Measurements from ENCODE around the gene SFI1. TPM values are rescaled to one million over a fixed set of nuclear protein-coding genes. Genes with fewer than 3 reads are reported as not detected.

The SFI1 gene
- total RNA-seq, 1 donor from 2014 or later = 8.8 TPM

DNA sequence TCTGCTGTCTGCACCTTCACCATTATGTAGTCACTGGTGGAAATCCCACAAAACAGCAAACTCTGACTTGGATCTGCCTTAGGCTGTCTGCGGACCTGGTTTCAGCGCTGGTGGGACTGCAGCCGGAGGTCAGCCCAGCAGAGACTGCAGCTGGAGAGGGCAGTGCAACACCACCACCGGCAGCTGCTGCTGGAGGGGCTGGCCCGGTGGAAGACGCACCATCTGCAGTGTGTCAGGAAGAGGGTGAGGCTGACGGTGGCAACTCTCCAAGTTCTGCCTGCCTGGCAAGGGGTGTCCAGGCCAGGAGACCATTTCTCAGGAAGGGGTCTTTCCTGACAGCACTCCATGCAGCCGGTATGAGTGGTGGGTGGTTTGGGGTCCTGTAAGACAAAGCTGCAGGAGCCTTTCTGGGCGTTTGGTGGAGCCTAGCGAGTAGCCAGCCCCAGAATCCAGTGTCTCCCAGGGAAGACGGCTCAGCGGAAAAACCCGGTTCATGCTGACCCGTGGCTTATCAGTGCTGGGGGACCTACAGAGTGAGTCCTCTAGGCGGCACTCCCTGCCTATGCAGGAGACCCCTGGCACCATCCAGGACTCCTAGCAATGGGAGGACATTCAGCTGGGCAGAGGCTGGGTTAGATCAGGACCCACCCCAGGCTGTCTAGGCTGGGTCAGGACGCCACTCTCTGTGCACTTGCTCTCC lies 114.9 kb downstream of the SFI1 start:
- DNase-seq = peak; percentile 59
- intact Hi-C loops (cut with micrococcal nuclease) = no loop called here
- peak; percentile 72 for ATAC-seq

DNA sequence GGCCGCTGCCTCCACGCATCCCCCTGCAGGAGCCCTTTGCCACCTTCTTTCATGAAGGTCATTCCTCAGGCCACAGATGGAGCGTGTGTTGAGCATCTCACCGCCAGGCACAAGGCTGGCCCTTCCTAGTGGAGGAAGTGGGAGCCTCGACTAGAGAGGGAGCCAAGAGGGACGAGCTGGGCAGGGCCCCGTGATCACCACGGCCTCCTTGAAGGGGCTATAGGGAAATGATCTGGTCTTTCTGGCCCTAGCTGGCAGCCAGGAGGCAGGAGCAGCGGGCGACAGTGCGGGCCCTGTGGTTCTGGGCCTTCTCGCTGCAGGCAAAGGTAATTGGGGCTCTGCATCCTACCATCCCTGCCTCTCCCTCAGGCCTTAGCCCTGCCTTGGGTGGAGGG lies 116.6 kb downstream of the SFI1 start:
- intact Hi-C loops (cut with micrococcal nuclease) = no loop called here
- DNase-seq (no peak), ATAC-seq (no peak)

DNA sequence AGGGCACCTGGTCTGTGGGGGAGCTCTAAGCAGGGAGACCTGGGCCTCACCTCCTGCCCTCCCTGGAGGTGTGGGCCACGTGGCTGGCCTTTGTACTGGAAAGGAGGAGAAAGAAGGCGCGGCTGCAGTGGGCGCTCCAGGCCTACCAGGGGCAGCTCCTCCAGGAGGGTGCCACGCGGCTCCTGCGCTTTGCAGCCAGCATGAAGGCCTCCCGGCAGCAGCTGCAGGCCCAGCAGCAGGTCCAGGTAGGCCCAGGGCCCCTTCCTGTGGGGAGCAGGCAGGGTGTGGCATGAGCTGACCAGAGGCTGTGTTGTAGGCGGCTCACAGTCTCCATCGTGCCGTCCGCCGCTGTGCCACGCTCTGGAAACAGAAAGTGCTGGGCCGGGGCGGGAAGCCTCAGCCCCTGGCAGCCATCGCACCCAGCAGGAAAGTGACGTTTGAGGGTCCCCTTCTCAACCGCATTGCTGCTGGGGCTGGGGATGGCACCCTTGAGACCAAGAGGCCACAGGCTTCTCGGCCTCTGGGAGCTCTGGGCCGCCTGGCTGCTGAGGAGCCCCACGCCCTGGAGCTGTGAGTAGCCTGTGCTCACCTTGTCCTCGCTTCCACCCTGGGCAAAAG lies 117.1 kb downstream of the SFI1 start:
- ATAC-seq (no peak), DNase-seq (no peak)
- intact Hi-C loops (cut with micrococcal nuclease) = no loop called here

DNA sequence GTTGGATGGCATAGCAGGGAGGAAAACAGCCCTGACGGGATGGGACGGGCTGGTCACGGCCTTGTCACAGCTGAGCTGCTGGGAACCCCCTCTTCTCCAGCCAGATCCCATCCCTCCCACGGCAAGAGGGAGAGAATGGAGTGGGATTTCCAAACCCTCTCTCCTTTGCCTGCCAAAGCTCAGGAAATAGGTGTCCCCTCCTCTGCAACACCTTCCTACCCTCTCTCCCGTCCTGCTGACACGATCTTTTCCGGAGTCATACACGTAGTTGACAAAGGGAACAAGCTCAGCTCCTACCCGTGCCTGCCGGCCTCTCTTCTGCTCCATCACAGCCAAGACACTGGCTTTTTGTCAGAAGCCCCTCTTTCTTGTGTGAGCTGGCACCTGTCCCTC lies 117.6 kb downstream of the SFI1 start:
- ATAC-seq = no peak
- no peak for DNase-seq
- intact Hi-C loops (cut with micrococcal nuclease) = no loop called here

DNA sequence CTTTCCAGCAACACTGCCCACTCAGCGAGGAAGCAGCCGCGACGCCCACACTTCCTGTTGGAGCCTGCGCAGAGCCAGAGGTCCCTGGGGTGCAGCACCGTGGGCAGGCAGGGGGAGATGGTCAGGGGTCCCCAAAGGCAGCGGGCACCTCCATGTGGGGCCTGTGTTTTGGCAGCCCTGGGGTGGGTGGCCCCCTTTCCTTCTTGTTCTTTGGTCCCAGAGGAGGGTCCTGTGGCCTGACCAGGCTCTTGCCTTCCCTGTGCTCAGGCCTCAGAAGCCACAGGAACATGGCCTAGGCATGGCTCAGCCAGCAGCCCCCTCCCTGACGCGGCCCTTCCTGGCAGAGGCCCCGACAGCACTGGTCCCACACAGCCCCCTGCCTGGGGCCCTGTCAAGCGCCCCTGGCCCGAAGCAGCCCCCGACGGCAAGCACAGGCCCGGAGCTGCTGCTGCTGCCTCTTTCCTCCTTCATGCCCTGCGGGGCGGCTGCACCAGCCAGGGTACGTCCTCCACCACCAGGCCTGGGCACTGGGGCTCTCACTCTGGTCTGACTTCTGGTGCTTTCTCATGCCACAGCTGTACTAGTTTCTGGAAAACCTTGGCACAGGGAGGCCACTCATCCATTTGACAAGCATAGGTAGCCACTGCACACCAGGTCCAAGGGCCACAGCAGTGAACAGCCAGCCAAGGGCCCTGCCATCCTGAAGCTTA lies 118.6 kb downstream of the SFI1 start:
- intact Hi-C loops (cut with micrococcal nuclease) = no loop called here
- no peak for ATAC-seq

DNA sequence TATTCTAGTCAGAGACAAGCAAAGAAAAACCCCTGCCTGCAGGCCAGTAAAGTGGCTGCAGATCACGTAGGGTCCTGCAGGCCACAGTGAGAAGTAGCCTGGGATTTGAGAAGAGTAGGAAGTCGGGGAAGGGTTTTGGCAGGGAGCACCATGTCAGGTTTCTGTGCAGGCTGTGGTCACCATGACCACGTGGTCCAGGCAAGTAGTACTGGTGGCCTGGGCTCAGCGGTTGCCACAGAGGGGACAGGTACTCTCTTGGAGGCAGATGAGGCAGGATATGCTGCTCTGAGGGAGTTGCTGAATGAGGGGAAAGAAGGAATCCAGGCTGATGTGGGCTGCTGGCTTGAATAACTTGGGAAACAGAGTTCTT lies 119.1 kb downstream of the SFI1 start:
- DNase-seq = no peak
- no peak for ATAC-seq
- intact Hi-C loops (cut with micrococcal nuclease) = no loop called here

More for the DNA sequence above, 118.6 kb downstream of the SFI1 start:
- no peak for DNase-seq

DNA sequence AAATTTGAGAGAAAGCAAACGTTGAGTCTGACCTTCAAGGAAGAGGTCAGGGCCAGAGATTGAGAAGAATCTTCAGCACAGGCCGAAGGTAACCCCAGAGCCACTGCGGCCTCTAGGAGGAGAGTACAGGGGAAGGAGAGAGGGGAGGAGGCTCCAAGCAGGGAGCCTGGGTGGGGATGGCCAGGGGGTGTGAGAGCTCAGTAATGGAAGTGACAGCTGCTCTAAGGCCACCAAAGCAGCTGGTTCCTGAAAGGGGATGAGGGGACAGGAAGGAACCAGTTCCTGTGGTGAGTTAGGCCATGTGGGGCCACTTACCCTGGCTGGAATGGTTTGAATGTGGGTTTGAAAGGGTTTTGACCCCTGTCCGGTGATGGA lies 119.6 kb downstream of the SFI1 start:
- intact Hi-C loops (cut with micrococcal nuclease) = no loop called here
- DNase-seq (no peak), ATAC-seq (no peak)

DNA sequence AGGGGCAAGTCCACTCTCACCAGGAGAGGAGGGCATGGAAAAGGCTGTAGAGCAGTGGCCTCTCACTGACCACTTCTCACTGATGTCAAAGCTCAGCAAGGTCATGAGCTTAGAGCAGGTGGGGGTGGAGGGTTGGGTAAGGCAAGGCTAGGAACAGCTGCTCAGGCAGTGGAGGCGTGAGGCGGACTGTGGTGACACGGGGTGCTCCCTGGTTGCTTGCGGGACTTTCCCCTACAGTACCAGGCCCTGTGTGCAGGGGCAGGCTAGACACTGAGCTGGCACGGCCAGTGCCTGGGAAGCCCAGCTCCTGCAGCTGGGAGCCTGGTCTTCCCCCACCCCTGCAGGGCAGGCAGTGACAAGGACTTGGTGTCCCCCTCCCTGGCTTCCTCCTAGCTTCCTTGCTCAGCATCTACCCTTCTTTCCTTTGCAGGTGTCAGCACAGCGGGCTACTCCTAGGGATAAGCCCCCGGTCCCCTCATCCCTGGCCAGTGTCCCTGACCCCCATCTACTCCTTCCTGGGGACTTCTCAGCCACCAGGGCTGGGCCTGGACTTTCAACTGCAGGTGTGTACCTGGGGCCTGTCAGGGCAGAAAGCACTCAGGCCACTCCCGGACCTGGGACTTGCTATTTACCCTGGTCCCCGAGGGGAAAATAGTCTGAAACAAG lies 120.1 kb downstream of the SFI1 start:
- ATAC-seq = no peak
- intact Hi-C loops (cut with micrococcal nuclease) = no loop called here
- DNase-seq = no peak

DNA sequence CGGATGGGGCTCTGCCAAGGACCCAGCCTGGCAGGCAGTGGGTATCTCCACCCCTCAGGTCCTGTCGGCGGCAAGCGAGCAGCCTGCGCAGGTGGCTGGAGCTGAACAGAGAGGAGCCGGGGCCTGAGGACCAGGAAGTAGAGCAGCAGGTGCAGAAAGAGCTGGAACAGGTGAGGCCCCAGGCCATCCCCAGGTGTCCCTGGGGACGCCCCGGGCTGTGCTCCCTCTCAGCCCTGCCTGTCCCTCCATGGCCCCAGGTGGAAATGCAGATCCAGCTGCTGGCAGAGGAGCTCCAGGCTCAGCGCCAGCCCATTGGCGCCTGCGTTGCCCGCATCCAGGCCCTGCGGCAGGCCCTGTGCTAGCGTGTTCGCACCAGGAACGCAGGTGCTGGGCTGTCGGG lies 121.7 kb downstream of the SFI1 start:
- ATAC-seq = no peak
- no peak for DNase-seq
- intact Hi-C loops (cut with micrococcal nuclease) = no loop called here

DNA sequence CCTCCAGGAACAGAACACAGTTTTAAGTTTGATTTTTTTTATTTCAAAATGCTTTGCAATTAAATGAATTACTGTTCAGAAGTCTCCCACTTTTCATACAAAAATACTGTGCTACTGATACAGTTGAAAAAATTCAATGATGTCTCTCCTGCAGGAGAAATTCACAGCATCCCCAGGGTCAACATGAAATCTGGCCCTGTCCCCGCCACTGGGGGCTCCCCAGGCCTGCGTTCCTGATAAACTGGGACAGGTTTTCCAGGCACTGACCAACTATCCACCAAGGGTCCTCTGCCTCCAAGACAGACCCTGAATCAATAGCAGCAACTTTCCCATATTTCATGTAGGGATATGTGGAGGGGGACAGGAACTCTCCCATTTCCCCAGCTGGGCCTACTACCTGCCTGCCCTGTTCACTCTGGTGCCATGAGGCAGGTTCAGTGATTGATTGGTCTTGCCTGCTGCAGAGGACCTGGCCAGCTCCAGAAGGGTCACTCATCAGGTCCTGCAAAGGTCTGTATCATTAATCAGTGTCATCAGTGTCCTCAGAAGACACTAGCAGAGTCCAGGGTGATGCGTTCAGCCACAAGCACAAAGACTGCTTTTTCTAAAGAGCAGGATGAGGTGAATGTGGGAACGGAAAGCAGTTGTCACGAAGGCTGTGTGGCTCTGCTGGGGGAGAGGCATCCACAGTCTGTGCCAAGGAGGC lies 122.3 kb downstream of the SFI1 start:
- DNase-seq = no peak
- intact Hi-C loops (cut with micrococcal nuclease) = no loop called here
- ATAC-seq = no peak

DNA sequence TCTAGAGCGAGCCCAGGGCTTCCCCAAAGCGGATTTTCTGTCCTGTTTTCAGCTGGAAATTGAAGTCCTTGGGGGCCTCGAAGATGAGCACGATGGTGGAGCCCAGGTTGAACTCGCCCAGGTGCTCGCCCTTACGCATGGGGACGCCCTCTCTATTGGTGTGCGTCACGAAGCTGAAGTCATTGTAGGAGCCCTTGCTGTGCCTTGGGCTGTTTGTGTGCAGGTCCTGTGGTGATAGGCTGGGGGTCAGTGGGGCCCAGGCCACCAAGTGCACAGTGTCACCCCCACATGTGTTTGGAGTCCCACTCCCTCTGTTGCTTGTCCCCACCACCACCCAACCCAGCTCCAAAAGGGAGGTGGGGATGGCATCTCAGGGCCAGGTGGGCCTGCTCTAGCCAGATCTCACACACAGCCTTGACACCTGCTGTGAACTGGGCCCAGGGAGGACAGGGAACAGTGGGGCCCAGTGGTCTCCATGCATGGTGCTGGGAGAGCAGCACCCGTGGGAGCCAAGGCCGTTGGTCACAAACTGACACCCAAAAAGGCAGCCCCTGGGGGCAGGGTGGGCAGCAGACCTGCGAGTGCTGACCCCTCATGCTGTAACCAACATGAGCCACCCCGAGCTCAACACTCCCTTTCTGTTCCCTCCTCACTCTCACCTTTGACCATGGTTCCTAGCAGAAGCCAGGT lies 123.4 kb downstream of the SFI1 start:
- DNase-seq (no peak), ATAC-seq (no peak)
- intact Hi-C loops (cut with micrococcal nuclease) = no loop called here

DNA sequence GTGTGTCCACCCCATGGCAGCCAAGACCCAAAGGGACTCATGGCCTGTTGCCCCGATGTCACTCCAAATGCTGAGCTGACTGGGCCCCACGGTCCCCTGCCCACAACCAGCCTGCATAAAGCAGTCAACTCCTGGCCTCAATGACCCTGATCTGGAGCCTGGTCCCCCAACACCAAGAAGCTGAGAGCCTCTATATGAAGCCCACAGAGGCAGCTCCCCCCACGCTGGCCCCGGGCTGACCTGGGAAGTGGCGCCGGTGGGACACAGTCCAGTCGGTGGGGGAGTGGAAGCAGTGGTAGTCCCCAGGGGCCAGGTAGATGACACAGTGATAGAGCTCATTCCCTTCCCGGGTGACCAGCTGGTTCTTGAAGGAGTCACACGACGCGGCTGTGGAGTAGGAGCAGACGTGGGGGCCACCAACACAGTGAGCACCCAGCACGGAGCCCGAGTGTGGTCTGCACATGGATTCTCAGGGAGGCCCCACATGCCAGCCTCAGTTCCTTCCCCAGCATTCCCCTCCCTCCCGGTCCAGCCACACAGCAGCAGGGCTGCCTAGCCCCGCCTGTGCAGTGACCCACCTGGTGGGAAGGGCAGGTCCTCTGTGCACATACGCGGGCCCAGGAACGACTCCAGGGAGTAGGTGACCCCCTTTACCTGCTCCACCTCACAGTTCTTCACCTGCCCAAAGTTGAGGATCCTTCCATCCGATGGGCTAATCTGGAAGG lies 124.6 kb downstream of the SFI1 start:
- intact Hi-C loops (cut with micrococcal nuclease) = no loop called here
- ATAC-seq (no peak), DNase-seq (no peak)

DNA sequence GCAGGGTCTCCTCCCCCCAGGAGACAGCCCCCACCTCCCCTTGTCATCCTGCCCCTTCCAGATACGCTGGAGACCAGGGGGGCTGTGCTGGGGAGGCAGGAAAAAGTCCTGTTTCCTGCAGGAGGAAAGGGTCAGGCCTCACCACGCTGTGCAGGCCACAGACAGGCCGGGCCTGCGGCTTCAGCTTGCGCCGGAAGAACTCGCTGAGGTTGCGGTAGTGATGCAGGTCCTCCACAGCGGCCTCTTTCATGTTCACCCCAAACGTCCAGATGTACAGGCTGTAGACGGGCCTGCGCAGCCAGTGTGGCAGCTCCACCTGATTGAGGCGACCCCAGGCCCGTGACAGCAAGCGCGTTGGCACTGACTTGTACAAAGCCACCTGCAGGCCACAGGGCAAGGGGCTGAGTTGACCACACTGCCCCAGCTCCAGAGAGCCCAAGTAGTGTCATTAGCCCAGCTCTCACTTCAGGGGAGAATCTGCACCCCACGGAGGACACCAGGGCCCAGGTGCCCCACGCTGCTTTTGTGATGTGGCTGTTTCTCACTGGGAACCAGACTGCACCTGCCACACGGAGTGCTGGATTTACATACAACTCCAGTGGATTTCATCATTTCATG lies 125.3 kb downstream of the SFI1 start:
- intact Hi-C loops (cut with micrococcal nuclease) = no loop called here
- no peak for DNase-seq
- ATAC-seq = no peak

DNA sequence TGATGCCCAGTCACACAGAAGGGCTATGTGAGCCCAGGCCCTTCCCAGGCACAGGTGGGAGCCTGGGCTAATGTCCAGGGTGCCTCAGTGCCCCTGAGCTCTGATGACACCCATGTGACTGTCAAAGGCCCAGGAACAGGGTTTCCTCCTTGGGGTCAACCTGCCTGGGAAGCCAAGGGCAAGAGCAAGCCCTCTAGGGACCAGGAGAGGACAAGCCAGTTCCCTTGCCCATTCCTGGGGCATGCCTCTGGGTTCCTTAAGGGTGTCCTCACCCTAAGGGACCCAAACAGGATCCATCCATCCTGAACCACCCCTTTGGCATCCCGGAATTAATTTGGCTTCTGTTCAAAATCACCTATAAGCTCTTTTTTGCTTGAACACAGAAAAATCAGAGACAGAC lies 126.6 kb downstream of the SFI1 start:
- DNase-seq = no peak
- ATAC-seq = no peak
- intact Hi-C loops (cut with micrococcal nuclease) = no loop called here

DNA sequence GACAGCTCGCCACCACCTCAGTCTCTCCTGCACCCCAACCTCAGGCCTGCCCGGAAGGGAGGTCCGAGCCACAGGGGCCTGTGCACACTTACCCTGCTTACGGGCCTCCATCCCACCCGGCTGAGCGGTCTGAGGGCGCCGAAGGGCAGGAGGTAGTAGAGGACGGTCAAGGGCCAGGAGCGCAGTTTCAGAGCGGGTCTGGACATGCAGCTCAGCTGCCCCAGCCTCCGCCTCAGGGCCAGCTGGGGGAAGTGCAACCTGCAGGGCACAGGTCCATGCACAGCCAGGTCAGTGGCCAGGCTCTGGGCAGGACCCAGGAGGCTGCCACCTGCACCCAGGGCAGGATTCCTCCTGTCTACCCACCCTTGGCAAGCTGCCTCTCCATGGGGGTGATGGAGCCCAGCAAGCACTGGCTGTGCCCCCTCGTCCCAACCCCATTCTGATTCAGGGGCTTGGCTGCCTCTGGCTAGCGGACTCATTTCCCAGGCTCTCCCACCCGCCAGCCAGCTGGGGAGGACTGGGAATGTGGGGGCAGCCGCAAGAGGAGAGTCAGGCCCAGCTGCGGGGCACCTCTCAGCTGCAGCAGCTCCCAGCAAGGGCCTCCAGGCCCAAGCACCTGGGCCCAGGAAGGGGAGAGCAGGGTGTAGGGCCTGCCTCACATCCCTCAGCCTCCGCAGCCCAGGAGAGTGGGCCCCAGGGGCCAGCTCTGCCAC lies 127.4 kb downstream of the SFI1 start:
- DNase-seq = no peak
- no peak for ATAC-seq
- intact Hi-C loops (cut with micrococcal nuclease) = no loop called here

DNA sequence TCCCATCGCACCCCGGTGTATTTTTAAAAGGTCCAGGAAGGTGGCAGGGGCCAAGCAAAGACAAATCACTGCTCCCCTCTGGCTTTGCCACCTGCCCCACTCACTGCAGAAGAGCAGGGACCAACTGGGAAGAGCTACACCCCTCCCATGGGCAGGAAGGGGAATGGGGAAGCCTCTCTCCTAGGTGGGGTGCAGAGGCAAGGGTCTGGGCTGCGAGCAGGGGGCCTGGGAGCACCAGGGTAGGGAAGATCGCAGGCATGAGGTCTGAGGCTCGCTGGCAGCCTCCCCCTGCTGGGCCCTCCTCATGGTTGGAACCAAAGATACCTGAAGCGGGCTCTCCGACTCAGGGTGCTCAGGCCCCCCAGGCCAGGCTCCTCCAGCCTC lies 128.9 kb downstream of the SFI1 start:
- ATAC-seq = no peak
- intact Hi-C loops (cut with micrococcal nuclease) = no loop called here
- DNase-seq = no peak

DNA sequence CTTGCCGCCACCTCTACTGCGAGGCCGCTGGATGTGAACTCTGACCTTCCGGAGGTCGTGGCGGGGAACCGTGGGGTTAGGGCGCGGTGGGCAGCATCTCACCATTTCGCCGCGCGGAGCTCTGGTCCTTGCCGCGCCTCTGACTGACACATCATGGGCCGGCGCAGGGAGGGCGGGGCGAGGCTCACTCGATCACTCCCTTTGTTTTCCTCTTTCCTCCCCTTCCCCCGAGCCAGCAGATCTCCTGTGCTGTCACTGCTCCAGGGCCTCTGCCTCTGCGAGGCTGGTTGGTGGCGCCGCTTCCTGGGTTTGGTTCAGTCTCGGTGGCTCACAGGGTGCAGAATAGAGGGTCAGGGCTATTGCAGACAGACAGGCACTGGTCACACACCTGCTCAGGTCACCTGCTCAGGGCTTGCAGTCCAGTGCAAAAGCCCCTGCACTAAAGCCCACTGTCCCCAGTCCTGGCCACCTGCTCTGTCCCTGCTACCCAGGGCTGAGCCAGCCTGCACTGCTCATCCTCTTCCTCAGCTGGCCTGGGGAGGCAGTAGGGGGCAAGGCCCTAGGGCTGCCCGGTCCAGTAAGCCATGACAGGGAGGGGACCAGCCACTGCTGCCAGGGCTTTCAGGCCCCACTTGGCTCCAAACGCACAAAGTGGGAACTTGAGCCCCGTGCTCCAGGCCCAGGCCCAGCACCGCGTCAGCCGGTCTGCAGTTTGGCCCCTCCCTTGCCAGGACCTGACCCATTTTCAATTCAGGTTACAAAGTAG lies 129.5 kb downstream of the SFI1 start:
- intact Hi-C loops (cut with micrococcal nuclease) = no loop called here
- ATAC-seq = no peak
- DNase-seq = peak; percentile 61

All from left ventricle myocardium superior (tissue), 1 donor.